Heart right ventricle (tissue), 16 donors: Measurements from ENCODE around the gene KIR2DL3. TPM values are rescaled to one million over a fixed set of nuclear protein-coding genes. Genes with fewer than 3 reads are reported as not detected.
"Not testable (repeated sequence)": the region's sequence is repeated elsewhere in the genome, so short reads cannot be mapped to it uniquely, and the experiment has no call there.

Experiments used
- ATAC-seq, 8 donors: fragments of 200-7000 bp; cut with Tn5 transposase; one replicate each; pipeline ENCODE4 v1.9.1; 2020; ENCODE audit warnings: mild to moderate bottlenecking in 8 of 8, moderate library complexity in 8 of 8, moderate number of reproducible peaks in 1 of 8
- DNase-seq, 2 donors: peaks; one replicate each; pipeline ENCODE4 v3.0.0-alpha.2; 2020
- H3K27ac ChIP-seq, 10 donors: fragments of 200-600 bp; sonication (generic) in 2 of 10; one replicate each; pipeline versions ENCODE4 v1.5.0 to v1.8.0; 2020 to 2022; ENCODE audit warnings: mild to moderate bottlenecking in 3 of 10
- H3K27me3 ChIP-seq, 7 donors: fragments of 200-600 bp; one replicate each; pipeline ENCODE4 v1.8.0; 2021 to 2022; ENCODE audit warnings: mild to moderate bottlenecking in 2 of 7
- H3K36me3 ChIP-seq, 9 donors: fragments of 200-600 bp; sonication (generic) in 1 of 9; one replicate each; pipeline versions ENCODE4 v1.5.0 to v1.8.0; 2020 to 2022; ENCODE audit warnings: mild to moderate bottlenecking in 2 of 9
- H3K4me1 ChIP-seq, 9 donors: fragments of 200-600 bp; sonication (generic) in 1 of 9; one replicate each; pipeline versions ENCODE4 v1.5.0 to v1.8.0; 2020 to 2022; ENCODE audit warnings: mild to moderate bottlenecking in 4 of 9
- H3K4me3 ChIP-seq, 10 donors: fragments of 200-600 bp; sonication (generic) in 2 of 10; one replicate each; pipeline versions ENCODE4 v1.5.0 to v1.8.0; 2020 to 2022; ENCODE audit warnings: mild to moderate bottlenecking in 7 of 10, moderate library complexity in 2 of 10
- H3K9me3 ChIP-seq, 11 donors: fragments of 200-600 bp in 10 of 11; sonication (generic) in 2 of 11; one replicate each; pipeline versions ENCODE4 v1.5.0 to v1.8.0; 2013 to 2022; ENCODE audit warnings: mild to moderate bottlenecking in 2 of 11, control low read depth in 1 of 11, moderate library complexity in 1 of 11
- WGBS, 2 donors: extraction: QIAGEN DNeasy Blood & Tissue Kit; methylation state at CpG; one replicate each; pipeline ENCODE4 v1.1.7; 2013; ENCODE audit warnings: inconsistent platforms in 1 of 2; 5-methylcytosine and 5-hydroxymethylcytosine counted together
- intact Hi-C, 10 donors: fragments of 100-400 bp; cut with DNase I; formaldehyde crosslinking; loops; one replicate each; pipeline versions ENCODE4 v1.11.1 to v1.14.2; 2022
- polyA plus RNA-seq, 2 donors: library from polyadenylated mRNA; stranded (reverse); fragments of 200-250 nt; gene quantifications; one replicate each; pipeline ENCODE4 v1.2.3, GENCODE V29; 2013
- total RNA-seq, 10 donors: library from RNA; stranded (reverse); fragmentation: NEBNext Ultra II Directional in 3 of 10; extraction: Animal tissue kit (Norgen Biotek cat#: 25700) in 3 of 10; gene quantifications; one replicate each; pipeline versions ENCODE4 v1.2.1 to v1.2.4, GENCODE V29; 2021 to 2023
- TF ChIP-seq, protein P1 (sequence below), 9 donors: fragments of 200-600 bp; sonication (generic) in 2 of 9; IDR thresholded peaks; one replicate each; pipeline versions ENCODE4 v1.5.0 to v1.8.0; 2021 to 2022; ENCODE audit warnings: antibody characterized with exemption in 9 of 9, mild to moderate bottlenecking in 5 of 9, moderate library complexity in 1 of 9
- donor health status: Arrhythmogenic right ventricular cardiomyopathy.
- donor health status: ischemic (EF 13 %, LVEDD 7.1; RV severe dilation, severe dysfunction).
- donor health status: healthy with polysubstance abuse.
- donor health status: DM: no; HTN: yes; CAD: no.
- donor health status: DM: no; HTN: no; CAD: no.
- donor health status: ischemic (EF 25% LVEDD 6.9; RV normal size, moderate dysfunction).
- donor health status: ischemic (EF 25% LVEDD 5.7; RV mildly dilated, moderate dysfunction).
- donor health status: healthy.
- donor health status: DM: yes; HTN: yes; CAD: no.
- donor health status: Ischemic cardiomyopathy.
- donor health status: ischemic (EF 35%, LVEDD 5.7; RV mildly dilated, moderate dysfunction).
- donor health status: nonischemic (EF 11% LVEDD 7.7; RV severe dilation, severe dysfunction).
- donor health status: DM: yes; HTN: yes; CAD: no.
- donor health status: PGD.
- donor health status: ischemic (EF 29% LVEDD 5.4; RV normal size, mild dysfunction).
- donor health status: nonischemic (EF 23%, LVEDD 6.1; RV moderate dilation, normal function).

KIR2DL3 gene
- total and polyA plus RNA-seq, 12 donors, result 0.03 to 0.42 TPM; not detected in 10

DNA sequence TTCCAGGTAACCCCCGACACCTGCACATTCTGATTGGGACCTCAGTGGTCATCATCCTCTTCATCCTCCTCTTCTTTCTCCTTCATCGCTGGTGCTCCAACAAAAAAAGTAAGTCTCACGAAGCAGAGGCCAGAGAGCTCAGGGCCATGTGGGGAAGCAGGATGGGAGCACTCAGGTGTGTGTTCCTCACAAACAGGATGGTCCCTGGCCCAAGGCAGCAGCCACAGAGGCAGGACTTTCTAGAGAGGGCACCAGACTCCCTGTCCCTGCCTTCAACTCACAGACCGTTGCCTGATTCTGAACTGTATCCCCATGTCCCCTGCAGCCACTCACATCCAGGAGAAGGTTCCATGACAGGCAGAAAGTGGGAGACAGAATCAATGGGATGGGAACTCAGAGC lies 44.6 kb downstream of the KIR2DL3 start:
- H3K27me3 ChIP-seq, H3K36me3 ChIP-seq, DNase-seq, H3K9me3 ChIP-seq, ATAC-seq, H3K27ac ChIP-seq, H3K4me3 ChIP-seq, intact Hi-C loops, H3K4me1 ChIP-seq: not testable (repeated sequence)
- 64 to 70% methylated on average over 4 of the region's 4 CpGs for WGBS, 2 donors

DNA sequence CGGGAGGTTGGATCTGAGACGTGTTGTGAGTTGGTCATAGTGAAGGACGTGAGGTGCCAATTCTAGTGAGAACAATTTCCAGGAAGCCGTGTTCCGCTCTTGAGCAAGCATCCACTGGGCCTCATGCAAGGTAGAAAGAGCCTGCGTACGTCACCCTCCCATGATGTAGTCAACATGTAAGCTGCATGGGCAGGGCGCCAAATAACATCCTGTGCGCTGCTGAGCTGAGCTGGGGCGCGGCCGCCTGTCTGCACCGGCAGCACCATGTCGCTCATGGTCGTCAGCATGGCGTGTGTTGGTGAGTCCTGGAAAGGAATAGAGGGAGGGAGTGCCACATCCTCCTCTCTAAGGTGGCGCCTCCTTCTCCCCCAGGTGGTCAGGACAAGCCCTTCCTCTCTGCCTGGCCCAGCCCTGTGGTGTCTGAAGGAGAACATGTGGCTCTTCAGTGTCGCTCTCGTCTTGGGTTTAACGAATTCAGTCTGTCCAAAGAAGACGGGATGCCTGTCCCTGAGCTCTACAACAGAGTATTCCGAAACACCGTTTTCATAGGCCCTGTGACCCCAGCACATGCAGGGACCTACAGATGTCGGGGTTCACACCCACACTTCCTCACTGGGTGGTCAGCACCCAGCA lies 47.9 kb downstream of the KIR2DL3 start:
- WGBS, 2 donors, result 84% methylated on average over 24 of the region's 24 CpGs
- H3K4me1 ChIP-seq, H3K27ac ChIP-seq, H3K36me3 ChIP-seq, ATAC-seq, intact Hi-C loops, DNase-seq, H3K4me3 ChIP-seq, H3K9me3 ChIP-seq: not testable (repeated sequence)
- peaks cover 0 to 13% (median 4%) of the 10 kb centered on the region in 7 donors for H3K27me3 ChIP-seq

DNA sequence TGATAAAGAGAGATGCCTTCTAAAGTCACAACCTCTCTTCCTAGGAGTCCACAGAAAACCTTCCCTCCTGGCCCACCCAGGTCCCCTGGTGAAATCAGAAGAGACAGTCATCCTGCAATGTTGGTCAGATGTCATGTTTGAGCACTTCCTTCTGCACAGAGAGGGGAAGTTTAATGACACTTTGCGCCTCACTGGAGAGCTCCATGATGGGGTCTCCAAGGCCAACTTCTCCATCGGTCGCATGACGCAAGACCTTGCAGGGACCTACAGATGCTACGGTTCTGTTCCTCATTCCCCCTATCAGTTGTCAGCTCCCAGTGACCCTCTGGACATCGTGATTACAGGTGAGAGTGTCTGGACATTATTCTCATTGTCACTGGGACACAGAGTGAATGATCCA lies 49.8 kb downstream of the KIR2DL3 start:
- not testable (repeated sequence) for H3K4me3 ChIP-seq

DNA sequence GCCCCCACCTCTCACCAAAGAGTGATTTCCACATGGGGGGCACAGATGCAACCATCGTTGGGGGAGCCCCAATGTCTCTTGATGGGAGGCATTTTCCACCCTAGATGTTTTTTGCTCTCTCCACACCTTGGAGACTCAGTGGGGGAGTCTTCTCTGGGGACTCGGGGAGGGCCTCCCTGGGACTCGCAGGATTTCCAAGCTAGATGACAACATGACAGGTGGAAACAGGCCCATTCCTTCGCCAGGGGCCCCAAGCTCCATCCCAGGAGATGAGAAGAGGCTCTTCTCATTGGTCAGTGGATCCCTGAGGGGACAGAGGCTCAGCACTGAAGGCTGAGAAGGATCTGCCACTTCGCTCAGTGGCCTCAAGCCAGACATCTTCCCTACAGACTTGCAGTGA lies 52.4 kb downstream of the KIR2DL3 start:
- DNase-seq, result no peak
- H3K27ac ChIP-seq, result no peak overlapping the region
- peaks cover 0 to 16% (median 0%) of the 10 kb centered on the region in 9 donors for H3K4me1 ChIP-seq
- H3K27me3 ChIP-seq, result peaks cover 0 to 13% (median 4%) of the 10 kb centered on the region in 7 donors
- H3K4me3 ChIP-seq, result no peak overlapping the region
- 52 to 66% methylated on average over 5 of the region's 5 CpGs for WGBS, 2 donors
- intact Hi-C loops, result no loop called here
- TF ChIP-seq, protein P1, sequence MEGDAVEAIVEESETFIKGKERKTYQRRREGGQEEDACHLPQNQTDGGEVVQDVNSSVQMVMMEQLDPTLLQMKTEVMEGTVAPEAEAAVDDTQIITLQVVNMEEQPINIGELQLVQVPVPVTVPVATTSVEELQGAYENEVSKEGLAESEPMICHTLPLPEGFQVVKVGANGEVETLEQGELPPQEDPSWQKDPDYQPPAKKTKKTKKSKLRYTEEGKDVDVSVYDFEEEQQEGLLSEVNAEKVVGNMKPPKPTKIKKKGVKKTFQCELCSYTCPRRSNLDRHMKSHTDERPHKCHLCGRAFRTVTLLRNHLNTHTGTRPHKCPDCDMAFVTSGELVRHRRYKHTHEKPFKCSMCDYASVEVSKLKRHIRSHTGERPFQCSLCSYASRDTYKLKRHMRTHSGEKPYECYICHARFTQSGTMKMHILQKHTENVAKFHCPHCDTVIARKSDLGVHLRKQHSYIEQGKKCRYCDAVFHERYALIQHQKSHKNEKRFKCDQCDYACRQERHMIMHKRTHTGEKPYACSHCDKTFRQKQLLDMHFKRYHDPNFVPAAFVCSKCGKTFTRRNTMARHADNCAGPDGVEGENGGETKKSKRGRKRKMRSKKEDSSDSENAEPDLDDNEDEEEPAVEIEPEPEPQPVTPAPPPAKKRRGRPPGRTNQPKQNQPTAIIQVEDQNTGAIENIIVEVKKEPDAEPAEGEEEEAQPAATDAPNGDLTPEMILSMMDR (IDR thresholded peaks at IDR 0.05), result no peak
- no peak for ATAC-seq
- H3K36me3 ChIP-seq, result no peaks in the 10 kb centered on the region
- no peaks in the 10 kb centered on the region for H3K9me3 ChIP-seq

More for the DNA sequence above, 49.8 kb downstream of the KIR2DL3 start:
- DNase-seq, H3K4me1 ChIP-seq, H3K27ac ChIP-seq, ATAC-seq, H3K36me3 ChIP-seq, intact Hi-C loops, H3K9me3 ChIP-seq: not testable (repeated sequence)
- H3K27me3 ChIP-seq, result peaks cover 0 to 13% (median 4%) of the 10 kb centered on the region in 7 donors
- WGBS, 2 donors, result 76 to 79% methylated on average over 6 of the region's 6 CpGs

DNA sequence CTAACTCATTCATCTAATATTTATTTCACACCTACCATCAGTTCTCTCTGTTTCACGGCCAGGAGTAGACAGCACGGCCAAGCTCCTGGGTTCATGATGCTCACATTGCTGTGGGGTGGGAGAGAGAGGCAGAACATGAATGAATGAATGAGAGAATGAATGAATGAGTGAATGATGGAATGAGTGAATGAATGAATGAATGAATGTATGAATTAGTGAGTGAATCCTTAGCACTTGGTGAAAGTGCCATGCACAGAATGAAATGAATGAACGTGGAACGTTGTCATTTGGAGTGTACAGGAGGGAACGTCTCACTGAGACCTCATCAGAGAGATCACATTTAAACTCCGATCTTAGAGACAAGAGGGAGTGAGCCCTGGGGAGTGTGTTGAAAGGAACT lies 53.2 kb downstream of the KIR2DL3 start:
- intact Hi-C loops, result no loop called here

More for the DNA sequence above, 53.2 kb downstream of the KIR2DL3 start:
- TF ChIP-seq, protein P1 (IDR thresholded peaks at IDR 0.05), result no peak
- Histone ChIP-seq H3K36me3 (no peaks in the 10 kb centered on the region), H3K4me3 (no peak overlapping the region), H3K9me3 (no peaks in the 10 kb centered on the region), H3K4me1 (peaks cover 0 to 24% (median 0%) of the 10 kb centered on the region in 9 donors), H3K27me3 (peaks cover 0 to 12% (median 0%) of the 10 kb centered on the region in 7 donors), H3K27ac (no peak overlapping the region)
- 70 to 76% methylated on average over 6 of the region's 6 CpGs for WGBS, 2 donors
- DNase-seq, result no peak
- ATAC-seq, result no peak
